Measurements from ENCODE around the gene TEAD4. TPM values are rescaled to one million over a fixed set of nuclear protein-coding genes. Genes with fewer than 3 reads are reported as not detected.

TEAD4 gene
- total RNA-seq, 1 donor = not detected

DNA sequence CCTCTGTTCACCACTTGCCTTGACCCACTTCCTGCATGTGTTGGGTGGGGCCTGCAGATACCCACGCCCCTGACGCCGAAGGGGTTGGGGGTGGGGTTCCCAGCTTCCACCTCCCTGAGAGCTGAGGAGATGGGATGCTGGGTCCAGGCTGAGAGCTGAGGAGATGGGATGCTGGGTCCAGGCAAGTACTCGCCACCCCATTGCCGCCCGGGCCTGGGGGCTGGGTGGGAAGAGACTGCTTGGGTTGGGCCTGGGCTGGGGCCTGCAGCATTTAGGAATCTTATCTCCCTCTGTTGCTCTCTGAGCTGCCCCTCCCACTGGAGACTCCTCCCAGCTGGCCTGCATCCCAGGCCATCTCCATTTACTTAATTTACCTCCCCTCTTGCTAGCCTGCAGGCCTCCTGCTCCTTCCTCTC is 17.4 kb downstream of the TEAD4 start:
- H3K9me3 ChIP-seq (ENCODE audit: low read depth, low read length) = no peaks in the 10 kb centered on the region

DNA sequence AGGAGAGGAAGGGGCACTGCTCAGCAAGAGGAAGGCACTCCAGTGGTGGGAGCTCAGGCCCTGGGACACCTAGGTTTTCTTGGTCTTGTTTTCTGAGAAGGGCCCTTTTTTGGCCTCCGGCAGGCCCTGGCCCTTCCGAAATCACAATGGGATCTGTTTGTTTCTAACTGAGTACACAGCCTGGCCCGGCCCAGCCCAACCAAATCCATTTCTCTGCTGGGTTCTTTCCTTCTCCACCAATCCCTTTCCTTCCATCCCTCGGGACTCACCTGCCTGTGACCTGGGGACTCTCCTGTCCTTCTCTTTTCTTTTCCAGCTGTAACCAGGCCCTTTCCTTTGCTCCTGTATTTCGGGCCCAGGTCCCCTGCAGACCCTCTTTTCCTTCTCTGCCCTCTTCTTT is 18.6 kb downstream of the TEAD4 start:
- Histone ChIP-seq H3K9me3 (ENCODE audit: low read depth, low read length) (no peaks in the 10 kb centered on the region), H3K4me3 (ENCODE audit: low read length) (no peak overlapping the region), H3K27me3 (ENCODE audit: insufficient read depth, low read length) (no peaks in the 10 kb centered on the region), H3K4me1 (ENCODE audit: insufficient read depth, low read length) (no peaks in the 10 kb centered on the region)

More for the DNA sequence above, 17.4 kb downstream of the TEAD4 start:
- Histone ChIP-seq H3K4me3 (ENCODE audit: low read length) (no peak overlapping the region), H3K4me1 (ENCODE audit: insufficient read depth, low read length) (no peaks in the 10 kb centered on the region), H3K27me3 (ENCODE audit: insufficient read depth, low read length) (no peaks in the 10 kb centered on the region)

DNA sequence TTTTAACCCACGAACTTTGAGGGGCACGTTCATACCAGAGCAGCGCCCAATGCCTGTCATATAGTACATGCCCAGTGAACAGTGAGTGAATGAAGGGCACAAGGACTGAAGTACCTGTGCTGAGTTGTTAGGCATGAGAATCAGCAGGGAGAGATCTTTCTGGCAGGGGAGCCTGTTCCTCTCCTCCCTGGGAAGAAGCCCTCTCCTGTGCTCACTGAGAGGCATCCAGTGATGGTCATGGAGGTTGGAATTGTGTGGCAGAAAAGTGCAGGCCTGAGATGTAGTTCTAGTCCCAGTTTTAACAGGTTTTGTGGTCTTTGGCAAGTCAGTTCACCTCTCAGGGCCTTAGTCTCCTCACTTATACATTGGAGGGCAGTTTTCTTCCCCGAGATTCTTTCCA is 20.6 kb downstream of the TEAD4 start:
- no peaks in the 10 kb centered on the region for H3K27me3 ChIP-seq (ENCODE audit: insufficient read depth, low read length)
- no peak overlapping the region for H3K4me3 ChIP-seq (ENCODE audit: low read length)
- no peaks in the 10 kb centered on the region for H3K9me3 ChIP-seq (ENCODE audit: low read depth, low read length)
- H3K4me1 ChIP-seq (ENCODE audit: insufficient read depth, low read length) = no peaks in the 10 kb centered on the region

DNA sequence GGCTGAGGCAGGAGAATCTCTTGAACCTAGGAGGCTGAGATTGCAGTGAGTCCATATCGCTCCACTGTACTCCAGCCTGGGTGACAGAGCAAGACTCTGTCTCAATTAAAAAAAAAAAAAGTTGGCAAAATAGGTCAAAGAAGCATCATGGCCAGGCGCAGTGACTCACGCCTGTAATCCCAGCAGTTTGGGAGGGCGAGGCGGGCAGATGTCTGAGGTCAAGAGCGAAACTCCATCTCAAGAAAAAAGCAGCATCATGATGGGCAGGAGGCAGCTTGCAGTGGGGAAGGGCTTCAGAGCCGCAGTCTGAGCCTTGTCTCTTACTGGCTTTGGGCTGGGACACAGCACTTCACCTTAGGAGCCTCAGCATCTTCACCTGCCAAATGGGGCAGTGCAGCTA is 21.4 kb downstream of the TEAD4 start:
- H3K4me3 ChIP-seq (ENCODE audit: low read length) = no peak overlapping the region

DNA sequence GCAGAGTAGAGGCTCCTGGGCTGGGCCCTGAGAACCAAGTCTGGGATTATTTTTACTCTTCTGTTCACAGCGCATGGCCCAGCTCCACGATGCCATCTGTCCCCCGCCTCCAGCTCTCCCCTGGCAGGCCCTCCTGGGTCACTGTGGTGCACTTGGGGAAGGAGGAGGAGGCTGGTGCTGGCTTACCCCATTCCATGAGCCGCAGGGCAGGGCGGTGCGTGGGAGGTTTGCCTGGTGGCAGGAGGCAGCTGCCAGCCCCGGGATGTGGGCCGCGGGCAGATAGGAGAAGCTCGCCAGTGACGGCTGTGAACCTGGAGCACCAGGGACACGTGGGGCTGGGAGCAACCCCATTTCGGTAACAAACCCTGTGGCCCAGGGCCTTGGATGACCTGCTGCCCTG is 23.2 kb downstream of the TEAD4 start:
- Histone ChIP-seq H3K4me3 (ENCODE audit: low read length) (no peak overlapping the region), H3K9me3 (ENCODE audit: low read depth, low read length) (no peaks in the 10 kb centered on the region), H3K4me1 (ENCODE audit: insufficient read depth, low read length) (no peaks in the 10 kb centered on the region), H3K27me3 (ENCODE audit: insufficient read depth, low read length) (no peaks in the 10 kb centered on the region)

More for the DNA sequence above, 21.4 kb downstream of the TEAD4 start:
- no peaks in the 10 kb centered on the region for H3K9me3 ChIP-seq (ENCODE audit: low read depth, low read length)
- H3K27me3 ChIP-seq (ENCODE audit: insufficient read depth, low read length) = no peaks in the 10 kb centered on the region
- H3K4me1 ChIP-seq (ENCODE audit: insufficient read depth, low read length) = no peaks in the 10 kb centered on the region

DNA sequence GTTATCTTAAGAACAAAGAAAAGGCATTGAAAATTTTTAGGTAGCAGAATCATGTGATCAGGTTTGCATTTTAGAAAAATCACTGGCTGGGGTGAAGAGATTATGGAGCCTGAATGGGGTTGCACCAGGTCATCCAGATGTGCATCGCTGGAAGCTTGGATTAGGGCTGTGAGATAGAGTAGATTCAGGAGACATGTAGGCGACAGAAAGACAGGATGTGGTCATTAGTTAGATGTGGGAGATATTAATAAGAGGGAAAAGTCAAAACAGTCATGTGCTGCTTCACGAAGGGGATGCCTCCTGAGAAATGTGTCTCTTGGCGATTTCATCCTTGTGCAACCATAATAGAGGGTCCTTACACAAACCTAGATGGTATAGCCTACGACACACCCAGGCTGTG is 25.1 kb downstream of the TEAD4 start:
- Histone ChIP-seq H3K4me1 (ENCODE audit: insufficient read depth, low read length) (no peaks in the 10 kb centered on the region), H3K4me3 (ENCODE audit: low read length) (no peak overlapping the region), H3K9me3 (ENCODE audit: low read depth, low read length) (no peaks in the 10 kb centered on the region), H3K27me3 (ENCODE audit: insufficient read depth, low read length) (no peaks in the 10 kb centered on the region)

DNA sequence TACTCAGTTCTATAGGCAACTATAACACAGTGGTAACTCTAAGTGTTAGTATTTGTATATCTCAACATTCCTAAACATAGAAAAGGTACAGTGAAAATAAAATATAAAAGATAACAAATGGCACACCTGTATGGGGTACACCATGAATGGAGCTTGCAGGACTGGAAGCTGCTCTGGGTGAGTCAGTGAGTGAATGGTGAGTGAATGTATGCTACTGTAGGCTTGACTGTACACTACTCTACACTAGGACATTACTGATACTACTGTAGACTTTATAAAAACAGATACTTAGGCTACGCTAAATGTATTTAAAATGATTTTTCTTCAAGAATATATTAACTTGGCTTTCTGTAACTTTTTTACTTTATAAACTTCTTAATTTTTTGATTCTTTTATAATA is 25.5 kb downstream of the TEAD4 start:
- Histone ChIP-seq H3K4me3 (ENCODE audit: low read length) (no peak overlapping the region), H3K4me1 (ENCODE audit: insufficient read depth, low read length) (no peaks in the 10 kb centered on the region)

DNA sequence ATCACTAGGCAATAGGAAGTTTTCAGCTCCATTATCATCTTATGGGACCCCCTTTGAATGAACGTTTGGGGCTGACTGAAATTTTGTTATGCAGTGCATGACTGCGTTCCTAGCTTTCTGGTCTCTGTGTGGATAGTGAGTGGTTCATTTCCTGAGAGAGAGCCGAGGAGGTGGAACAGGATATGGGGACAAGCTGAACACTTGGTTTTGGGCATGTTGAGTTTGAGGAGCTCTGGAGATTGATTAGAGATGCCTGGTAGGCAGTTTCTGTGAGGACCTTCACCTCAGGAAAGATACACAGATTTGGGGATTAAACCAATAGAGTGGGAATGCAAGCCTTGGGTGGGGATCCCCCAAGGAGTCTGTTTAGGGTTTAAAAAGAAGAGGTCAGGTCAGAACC is 27.7 kb downstream of the TEAD4 start:
- Histone ChIP-seq H3K4me3 (ENCODE audit: low read length) (no peak overlapping the region), H3K27me3 (ENCODE audit: insufficient read depth, low read length) (no peaks in the 10 kb centered on the region), H3K4me1 (ENCODE audit: insufficient read depth, low read length) (no peaks in the 10 kb centered on the region), H3K9me3 (ENCODE audit: low read depth, low read length) (no peaks in the 10 kb centered on the region)

More for the DNA sequence above, 25.5 kb downstream of the TEAD4 start:
- no peaks in the 10 kb centered on the region for H3K27me3 ChIP-seq (ENCODE audit: insufficient read depth, low read length)
- H3K9me3 ChIP-seq (ENCODE audit: low read depth, low read length) = no peaks in the 10 kb centered on the region

DNA sequence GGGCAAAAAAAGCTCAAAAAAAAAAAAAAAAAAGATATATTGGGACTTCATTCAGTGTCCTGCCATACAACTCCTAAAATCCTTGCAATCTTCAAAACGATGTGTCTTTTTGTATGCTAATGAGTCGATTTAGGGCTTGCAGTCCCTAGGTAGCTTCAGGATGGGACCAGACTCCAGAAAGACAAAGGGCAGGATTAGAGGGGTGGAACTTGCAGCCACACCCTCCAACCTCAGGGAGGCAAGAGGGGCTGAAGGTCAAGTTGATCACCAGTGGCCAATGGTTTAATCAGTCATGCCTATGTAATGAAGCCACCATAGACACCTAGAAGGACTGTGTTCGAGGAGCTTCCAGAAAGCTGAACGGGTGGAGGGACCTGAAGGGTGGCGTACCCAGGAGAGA is 29.3 kb downstream of the TEAD4 start:
- H3K4me3 ChIP-seq (ENCODE audit: low read length) = no peak overlapping the region
- H3K9me3 ChIP-seq (ENCODE audit: low read depth, low read length) = no peaks in the 10 kb centered on the region
- no peaks in the 10 kb centered on the region for H3K27me3 ChIP-seq (ENCODE audit: insufficient read depth, low read length)
- no peaks in the 10 kb centered on the region for H3K4me1 ChIP-seq (ENCODE audit: insufficient read depth, low read length)

DNA sequence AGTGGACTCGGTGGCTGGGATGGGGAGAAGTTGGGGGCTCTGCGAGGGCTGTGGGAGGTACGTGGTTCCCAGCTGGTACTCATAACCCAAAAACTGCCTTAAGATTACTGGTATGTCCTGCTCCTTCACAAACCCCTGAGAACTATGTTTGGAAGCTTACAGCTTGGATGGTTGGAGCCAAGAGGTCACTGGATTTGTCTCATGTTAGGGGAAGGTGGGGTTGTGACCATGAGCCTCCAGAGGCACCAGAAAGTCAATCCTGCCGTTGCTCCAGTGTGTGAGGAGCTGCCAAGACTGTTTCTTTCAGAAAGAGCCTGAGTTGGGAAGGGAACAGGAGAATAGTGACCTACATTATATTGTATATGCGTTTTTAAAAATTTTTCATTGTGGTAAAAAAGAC is 33.5 kb downstream of the TEAD4 start:
- no peak overlapping the region for H3K4me3 ChIP-seq (ENCODE audit: low read length)
- no peaks in the 10 kb centered on the region for H3K9me3 ChIP-seq (ENCODE audit: low read depth, low read length)
- H3K27me3 ChIP-seq (ENCODE audit: insufficient read depth, low read length) = no peaks in the 10 kb centered on the region
- no peaks in the 10 kb centered on the region for H3K4me1 ChIP-seq (ENCODE audit: insufficient read depth, low read length)

DNA sequence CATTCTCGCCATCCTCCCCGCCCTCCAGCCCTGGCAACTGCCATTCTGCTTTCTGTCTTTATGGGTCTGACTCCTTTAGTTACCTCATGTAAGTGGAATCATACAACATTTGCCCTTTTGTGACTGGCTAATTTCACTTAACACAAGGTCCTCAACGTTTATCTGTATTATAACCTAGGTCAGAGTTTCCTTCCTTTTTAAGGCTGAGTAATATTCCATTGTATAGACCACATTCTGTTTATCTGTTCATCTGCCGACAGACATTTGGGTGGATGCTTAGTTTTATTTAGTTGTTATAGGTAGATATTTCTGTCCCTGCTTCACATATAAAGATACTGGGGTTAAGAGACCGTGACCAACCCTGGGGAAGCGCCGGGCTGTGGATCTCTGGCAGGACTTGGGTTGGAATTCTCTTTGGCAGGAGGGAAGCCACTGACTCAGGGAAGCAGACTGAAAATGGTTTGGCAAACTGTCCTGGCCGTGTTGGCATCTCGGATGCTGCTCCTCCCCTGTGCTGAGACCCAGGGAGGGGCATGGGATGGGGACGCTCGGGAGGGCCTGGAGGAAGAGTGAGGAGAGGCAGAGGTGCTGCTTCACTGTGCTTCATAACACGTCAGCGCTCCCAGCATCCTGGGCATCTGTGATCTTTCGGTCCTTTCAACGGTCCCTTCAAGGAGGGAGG is 38.9 kb downstream of the TEAD4 start:
- H3K27me3 ChIP-seq (ENCODE audit: insufficient read depth, low read length) = no peaks in the 10 kb centered on the region
- H3K4me1 ChIP-seq (ENCODE audit: insufficient read depth, low read length) = no peaks in the 10 kb centered on the region
- H3K4me3 ChIP-seq (ENCODE audit: low read length) = no peak overlapping the region
- H3K9me3 ChIP-seq (ENCODE audit: low read depth, low read length) = no peaks in the 10 kb centered on the region

DNA sequence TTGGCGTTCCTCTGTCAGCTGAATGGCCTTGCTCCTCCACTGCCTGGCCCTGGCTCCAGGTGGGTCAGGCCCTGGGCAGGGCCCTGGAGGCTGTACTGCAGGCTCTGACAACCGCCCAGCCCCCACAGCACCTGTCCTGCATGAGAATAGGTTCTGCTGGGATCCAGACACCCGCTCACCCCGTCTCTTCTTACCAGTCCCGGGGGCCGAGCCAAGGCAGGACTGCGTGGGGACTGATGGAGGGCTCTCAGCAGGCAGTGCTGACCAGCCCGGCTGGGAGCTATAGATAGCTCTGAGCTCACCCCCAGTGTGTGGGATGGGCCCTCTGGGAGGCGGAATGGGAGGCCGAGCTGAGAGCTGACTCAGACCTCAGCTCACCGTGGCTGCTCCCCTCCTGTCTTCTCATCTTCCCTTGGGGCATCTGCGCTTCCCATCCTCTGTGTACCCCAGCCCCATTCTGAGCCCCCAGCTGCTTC is 39.6 kb downstream of the TEAD4 start:
- Histone ChIP-seq H3K4me1 (ENCODE audit: insufficient read depth, low read length) (no peaks in the 10 kb centered on the region), H3K4me3 (ENCODE audit: low read length) (no peak overlapping the region), H3K9me3 (ENCODE audit: low read depth, low read length) (no peaks in the 10 kb centered on the region), H3K27me3 (ENCODE audit: insufficient read depth, low read length) (no peaks in the 10 kb centered on the region)

DNA sequence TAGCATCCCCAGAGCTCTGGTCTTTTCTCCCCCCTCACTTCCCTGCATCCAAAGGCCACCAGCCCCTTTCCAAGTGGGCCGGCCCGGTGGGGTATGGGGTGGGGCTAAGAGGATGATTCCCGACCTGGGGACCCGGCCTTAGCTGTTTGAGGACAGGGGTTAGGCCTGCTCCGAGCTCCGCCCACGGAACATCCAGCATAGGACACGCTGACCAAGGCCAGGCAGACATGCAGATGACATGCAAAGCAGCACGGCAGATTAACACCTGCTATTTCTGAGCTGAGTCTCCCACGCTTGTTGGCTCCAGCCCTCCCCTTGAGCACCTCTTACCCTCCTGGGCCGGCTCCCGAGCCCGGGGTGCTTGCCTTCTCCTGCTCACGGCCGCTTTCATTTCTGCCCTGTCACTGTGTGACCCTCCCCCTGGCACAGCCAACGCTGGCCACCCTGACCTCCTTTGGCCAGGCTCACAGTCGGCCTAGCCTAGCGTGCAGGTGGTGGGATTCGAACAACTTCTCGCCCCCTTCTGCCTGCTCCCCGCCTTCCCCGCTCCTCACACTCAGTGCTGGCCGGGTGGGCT is 40.2 kb downstream of the TEAD4 start:
- H3K27me3 ChIP-seq (ENCODE audit: insufficient read depth, low read length) = no peaks in the 10 kb centered on the region
- no peaks in the 10 kb centered on the region for H3K4me1 ChIP-seq (ENCODE audit: insufficient read depth, low read length)
- H3K9me3 ChIP-seq (ENCODE audit: low read depth, low read length) = no peaks in the 10 kb centered on the region
- H3K4me3 ChIP-seq (ENCODE audit: low read length) = no peak overlapping the region

DNA sequence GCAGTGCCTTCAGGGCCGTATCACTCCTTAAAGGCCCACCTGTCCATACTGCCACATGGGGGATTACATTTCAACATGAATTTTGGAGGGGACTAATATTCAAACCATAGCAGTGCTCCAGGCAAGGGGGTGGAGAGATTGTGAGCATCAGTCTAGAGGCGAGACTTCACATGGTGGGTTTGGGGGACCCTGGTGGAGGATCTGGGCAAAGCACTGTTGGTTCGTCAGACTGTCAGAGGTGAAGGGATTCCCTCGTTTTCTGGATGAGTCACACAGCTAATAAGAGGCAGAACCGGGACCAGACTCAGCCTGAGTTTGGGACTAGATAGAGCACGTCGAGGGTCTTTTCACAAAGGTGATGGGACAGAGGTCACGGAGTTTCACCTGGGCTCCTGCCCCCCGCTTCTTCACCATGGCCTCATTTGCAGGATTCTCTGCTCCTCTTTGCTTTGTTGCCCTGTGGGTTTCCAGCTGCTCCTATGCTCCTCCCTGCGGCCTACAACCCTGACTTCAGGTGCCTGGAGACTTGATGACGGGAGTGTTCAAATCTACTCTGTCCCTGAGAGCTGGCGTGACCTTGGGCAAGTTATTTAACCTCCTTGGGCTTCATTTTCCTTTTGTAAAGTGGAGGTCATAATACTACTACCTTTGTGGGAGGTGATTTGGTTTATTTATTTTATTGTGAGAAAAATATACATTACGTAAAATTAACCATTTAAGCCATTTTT is 41.5 kb downstream of the TEAD4 start:
- Histone ChIP-seq H3K4me3 (ENCODE audit: low read length) (no peak overlapping the region), H3K4me1 (ENCODE audit: insufficient read depth, low read length) (no peaks in the 10 kb centered on the region), H3K27me3 (ENCODE audit: insufficient read depth, low read length) (no peaks in the 10 kb centered on the region), H3K9me3 (ENCODE audit: low read depth, low read length) (no peaks in the 10 kb centered on the region)

DNA sequence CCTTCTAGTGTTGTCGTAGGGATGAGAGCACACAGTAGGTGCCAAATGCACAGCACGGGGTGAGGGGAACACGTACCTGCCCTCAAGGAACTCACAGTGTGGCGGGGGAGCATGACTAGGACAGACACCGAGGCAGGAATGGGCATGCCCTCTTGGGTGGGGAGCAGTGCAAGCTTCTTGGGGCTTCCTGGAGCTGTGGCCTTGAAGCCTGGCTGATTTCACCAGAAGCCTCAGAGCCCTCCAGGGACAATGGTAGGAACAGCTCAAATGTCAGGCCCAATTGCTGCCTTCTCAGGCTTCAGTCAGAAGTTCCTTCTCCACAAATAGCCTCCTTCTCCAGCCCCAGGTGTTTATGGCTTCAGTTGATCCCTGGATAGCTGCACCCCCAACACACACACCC is 43.4 kb downstream of the TEAD4 start:
- Histone ChIP-seq H3K9me3 (ENCODE audit: low read depth, low read length) (no peaks in the 10 kb centered on the region), H3K27me3 (ENCODE audit: insufficient read depth, low read length) (no peaks in the 10 kb centered on the region), H3K4me1 (ENCODE audit: insufficient read depth, low read length) (no peaks in the 10 kb centered on the region), H3K4me3 (ENCODE audit: low read length) (no peak overlapping the region)

All from mononuclear cell (primary cell).